Prostate gland (tissue), 1 donor: ENCODE measurements around the gene RSRC1.

ENCODE experiments used
- POLR2A ChIP-seq: fragments of 450-650 bp; IDR thresholded peaks from one replicate; pipeline ENCODE4 v1.6.1; 2016; ENCODE audit warnings: antibody characterized with exemption, mild to moderate bottlenecking
- POLR2AphosphoS5 ChIP-seq: sonication (generic); formaldehyde crosslinking; IDR thresholded peaks from one replicate; pipeline ENCODE4 v1.6.1; 2017; ENCODE audit warnings: antibody characterized with exemption

DNA sequence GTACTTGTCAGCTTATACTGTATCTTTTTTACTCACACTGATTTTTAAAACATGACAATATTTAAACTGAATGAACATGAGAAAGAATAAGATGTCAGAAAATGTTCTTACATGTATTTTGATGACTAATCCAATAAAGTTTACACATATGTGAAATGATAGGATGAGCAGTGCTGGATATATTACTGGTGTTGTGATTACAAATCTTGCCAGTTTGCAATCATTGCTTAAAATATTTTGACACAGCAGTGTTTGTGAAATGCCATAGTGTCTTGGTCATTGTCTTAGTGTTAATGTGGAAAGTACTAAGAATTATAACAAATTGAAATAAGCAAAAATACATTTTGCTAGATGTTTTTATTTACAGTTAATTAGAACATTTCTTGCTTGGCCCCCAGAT is 342.4 kb downstream of the RSRC1 start:
- TF ChIP-seq POLR2A (no peak), POLR2AphosphoS5 (no peak)
